ENCODE measurements around the gene PCNX1. TPM values are rescaled to one million over a fixed set of nuclear protein-coding genes. Genes with fewer than 3 reads are reported as not detected.
"Not testable (repeated sequence)": the region's sequence is repeated elsewhere in the genome, so short reads cannot be mapped to it uniquely, and the experiment has no call there.

PCNX1 gene
- total RNA-seq, 1 donor from 2014 or later = 43.3 TPM

DNA sequence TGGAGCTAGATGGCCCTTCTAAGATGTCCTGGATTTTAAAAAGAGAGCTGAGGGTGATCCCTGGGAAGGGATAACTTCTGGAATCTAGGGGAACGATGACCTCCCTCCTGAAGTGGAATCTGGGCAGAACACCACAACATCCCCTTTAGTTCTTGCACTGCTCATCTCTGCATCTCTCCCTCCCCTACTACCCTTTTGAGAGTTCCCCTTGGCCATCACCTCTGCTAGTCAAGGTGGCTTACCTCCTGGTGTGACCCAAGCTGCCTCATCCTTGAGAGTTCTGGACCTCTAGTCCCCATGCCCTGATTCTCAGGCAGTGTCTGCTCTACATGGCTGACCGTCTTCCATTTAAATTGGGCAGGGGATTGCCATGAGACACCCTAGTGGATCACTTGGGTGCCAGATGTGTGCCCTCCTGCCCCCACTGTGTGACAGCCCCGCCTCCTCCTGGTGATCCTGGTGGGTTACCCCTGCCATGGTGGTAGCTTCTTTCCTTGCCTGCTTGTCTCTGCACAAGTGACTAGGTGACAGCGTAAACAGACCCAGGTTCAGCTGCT is 216.4 kb downstream of the PCNX1 start:
- DNase-seq = no peak
- no peak for ATAC-seq (ENCODE audit: poor library complexity)
- intact Hi-C loops (cut with DNase I) = no loop called here

DNA sequence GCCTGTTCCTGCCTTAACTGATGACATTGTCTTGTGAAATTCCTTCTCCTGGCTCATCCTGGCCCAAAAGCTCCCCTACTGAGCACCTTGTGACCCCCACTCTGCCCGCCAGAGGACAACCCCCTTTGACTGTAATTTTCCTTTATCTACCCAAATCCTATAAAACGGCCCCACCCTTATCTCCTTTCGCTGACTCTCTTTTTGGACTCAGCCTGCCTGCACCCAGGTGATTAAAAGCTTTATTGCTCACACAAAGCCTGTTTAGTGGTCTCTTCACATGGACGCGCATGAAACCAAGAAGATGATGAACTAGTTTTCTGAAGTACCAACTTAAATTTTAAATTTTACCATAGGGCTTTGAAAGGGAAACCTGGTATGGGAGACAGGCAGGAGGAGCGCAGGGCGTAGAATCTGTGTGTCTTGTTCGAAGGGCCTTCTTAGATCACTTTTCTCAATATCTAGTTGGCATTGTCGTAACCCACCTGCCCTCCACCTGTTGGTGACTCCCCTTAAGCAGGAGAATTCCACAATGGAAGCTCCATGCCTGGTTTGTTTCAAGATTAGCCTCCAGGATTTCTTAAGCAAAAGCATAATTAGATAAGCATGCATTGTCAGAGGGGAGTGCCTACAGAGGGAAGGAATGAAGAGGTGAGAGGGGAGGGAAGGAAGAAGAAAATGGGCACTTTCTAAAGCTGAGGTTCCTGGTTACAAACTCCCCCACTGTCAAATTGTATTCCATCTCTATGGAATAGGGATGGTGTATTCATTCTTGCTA is 222.6 kb downstream of the PCNX1 start:
- ATAC-seq (ENCODE audit: poor library complexity); DNase-seq: not testable (repeated sequence)
- intact Hi-C loops (cut with DNase I) = loop anchor here (10.0 kb wide), 1 partner anchor 725 kb away; no protein-coding TSS in a partner anchor

DNA sequence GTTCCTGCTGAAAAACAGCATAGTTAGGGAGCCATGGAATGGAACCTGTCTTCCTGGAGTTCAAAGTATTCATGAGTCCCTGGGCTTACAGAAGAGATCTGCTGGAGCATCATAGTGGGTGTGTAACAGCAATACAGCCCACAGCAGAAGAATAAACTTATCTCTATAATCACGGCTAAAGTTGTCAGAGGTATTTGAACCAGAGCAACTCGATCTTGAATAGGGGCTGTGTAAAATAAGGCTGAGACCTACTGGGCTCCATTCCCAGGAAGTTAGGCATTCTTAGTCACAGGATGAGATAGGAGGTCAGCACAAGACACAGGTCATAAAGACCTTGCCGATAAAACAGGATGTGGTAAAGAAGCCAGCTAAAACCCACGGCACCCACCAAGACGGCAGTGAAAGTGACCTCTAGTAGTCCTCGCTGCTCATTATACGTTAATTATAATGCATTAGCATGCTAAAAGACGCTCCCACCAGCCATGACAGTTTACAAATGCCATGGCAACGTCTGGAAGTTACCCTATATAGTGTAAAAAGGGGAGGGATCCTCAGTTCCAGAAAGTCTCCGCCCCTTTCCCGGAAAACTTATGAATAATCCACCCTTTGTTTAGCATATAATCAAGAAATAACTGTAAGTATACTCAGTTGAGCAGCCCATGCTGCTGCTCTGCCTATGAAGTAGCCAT is 223.4 kb downstream of the PCNX1 start:
- DNase-seq = no peak
- ATAC-seq (ENCODE audit: poor library complexity) = no peak
- intact Hi-C loops (cut with DNase I) = loop anchor here (10.0 kb wide), 1 partner anchor 724 kb away; no protein-coding TSS in a partner anchor

DNA sequence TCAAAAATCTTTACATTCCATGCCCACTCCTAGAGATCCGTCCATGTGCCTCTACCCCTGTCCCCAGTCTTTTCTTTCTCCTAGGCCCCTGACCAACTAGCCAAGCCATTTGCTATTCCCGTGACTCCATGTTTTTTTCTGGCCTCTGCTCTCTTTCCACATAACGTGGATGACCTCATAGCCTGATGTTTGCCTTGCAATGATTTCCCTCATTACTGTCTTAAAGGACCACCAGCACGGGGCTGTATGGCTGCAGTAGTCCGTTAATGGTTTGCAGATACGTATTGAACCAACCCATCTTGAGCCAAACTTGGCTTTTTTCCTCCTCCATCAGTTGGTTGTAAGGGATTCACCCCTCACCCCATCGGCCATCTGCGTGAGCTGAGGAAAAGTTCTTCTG is 226.0 kb downstream of the PCNX1 start:
- DNase-seq = no peak
- ATAC-seq (ENCODE audit: poor library complexity) = no peak
- intact Hi-C loops (cut with DNase I) = loop anchor here (10.0 kb wide), 1 partner anchor 722 kb away; no protein-coding TSS in a partner anchor

DNA sequence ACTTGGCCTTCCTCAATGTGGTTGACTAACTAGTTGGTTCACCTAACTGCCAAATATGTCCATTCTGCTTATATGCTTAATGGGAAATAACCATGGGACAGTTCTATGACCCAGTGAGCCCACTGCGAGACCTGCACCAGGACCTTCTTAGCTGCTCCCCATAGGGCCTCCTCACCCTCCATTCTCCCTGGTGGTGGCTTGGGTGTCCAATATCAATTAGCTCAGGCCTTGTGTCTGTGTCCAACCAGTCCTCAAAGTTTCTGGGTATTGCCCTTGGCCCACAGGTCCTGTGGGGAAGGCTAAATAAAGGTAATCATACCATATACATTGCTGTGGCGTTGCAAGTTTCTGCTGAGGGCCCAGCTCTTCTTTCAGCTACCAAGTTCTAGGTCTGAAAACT is 228.2 kb downstream of the PCNX1 start:
- ATAC-seq (ENCODE audit: poor library complexity) (no peak), DNase-seq (no peak)
- intact Hi-C loops (cut with DNase I) = loop anchor here (10.0 kb wide), 1 partner anchor 719 kb away; no protein-coding TSS in a partner anchor

DNA sequence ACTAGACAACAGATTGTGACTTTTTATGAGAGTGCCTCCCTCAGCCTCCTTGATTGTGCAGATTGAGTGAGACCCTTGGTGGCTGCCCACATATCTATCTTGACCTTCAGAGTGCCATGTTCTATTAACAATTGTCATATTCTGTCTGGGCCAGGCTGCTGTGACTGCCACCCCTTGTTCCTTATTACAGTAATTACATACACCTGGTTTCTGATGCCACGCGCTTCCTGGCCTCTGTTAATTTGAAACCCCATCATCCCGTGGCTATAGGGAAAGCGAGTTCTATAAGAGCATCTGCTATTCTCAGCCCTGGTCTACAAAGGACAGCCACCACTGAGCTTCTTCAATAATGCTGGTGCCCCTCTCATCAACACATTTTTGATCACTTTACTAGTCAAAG is 228.7 kb downstream of the PCNX1 start:
- DNase-seq = no peak
- intact Hi-C loops (cut with DNase I) = loop anchor here (10.0 kb wide), 1 partner anchor 719 kb away; no protein-coding TSS in a partner anchor
- no peak for ATAC-seq (ENCODE audit: poor library complexity)

DNA sequence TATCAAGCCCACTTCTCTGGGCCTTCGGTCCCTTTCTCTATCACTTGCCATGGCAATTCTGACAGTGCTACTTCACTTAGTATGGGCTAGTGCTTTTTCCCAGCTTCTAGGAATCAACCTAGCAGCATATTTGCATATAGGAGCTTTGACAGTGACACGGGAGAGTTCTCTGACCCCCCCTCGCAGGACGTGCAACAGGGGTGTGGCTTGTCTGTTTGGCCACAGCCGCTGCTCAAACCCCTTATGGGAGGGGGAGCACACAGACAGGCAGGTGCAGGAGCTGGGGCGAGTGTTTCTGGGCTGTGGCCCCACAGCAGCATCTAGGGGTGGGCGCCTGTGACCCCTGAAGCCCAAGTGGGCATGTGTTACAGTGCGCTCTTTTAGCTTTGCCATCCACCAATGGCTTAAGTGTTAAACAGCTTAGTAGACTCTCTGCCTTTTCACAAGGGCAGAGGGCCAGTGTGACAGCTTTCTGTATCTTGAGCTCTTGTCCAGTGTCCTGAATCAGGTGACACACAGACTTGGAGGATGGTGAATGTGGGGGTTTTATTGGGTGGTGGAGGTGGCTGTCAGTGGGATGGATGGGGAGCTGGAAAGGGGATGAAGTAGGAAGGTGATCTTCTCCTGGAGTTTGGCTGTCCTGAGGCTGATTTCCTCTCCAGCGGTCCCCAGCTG is 229.3 kb downstream of the PCNX1 start:
- intact Hi-C loops (cut with DNase I) = loop anchor here (10.0 kb wide), 1 partner anchor 718 kb away; no protein-coding TSS in a partner anchor
- DNase-seq = no peak
- no peak for ATAC-seq (ENCODE audit: poor library complexity)

DNA sequence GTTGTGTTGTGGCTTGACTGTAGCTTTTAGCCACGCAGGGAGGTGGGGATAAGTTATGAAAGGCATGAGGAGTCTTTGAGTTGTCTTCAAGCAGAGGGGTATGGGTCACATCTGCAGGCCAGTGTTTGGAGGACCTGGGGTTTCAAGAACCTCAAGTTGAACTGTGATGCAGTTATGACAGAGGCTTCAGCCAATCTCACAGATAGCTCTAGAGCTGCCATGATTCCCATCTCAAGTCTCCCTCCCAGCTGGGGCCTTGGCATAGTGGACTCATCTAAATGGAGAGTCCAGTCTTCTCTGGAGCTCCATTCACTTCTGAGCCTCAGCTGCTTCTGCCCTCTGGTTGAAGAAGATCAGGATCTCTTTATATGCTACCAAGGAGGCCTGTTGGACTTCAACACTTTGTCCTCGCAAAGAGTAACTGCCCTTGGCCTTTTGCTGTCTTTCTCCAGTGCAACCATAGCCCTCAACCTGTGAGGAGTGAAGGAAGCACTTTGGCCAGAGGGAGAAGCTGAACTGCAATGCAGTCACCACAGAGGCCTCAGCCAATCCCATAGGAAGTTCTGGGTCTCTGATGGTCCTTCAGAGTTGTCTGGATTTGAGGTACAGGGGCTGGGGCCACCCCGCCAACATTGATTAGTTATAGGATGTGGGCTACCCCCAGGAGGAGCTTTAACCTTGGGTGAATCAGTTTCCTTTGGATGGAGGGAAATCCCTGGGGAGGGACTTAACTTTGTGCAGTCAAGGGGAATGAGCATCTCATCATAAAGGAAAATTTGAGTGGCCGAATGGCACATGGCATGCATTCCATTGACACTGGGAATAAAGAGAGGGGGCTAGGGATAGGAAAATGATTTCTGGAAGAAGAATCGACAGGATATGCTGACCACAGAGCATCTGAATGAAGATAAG is 230.5 kb downstream of the PCNX1 start:
- DNase-seq (no peak), ATAC-seq (ENCODE audit: poor library complexity) (no peak)
- intact Hi-C loops (cut with DNase I) = loop anchor here (2.0 to 10.0 kb wide), 2 partner anchors 615 to 717 kb away; no protein-coding TSS in a partner anchor

DNA sequence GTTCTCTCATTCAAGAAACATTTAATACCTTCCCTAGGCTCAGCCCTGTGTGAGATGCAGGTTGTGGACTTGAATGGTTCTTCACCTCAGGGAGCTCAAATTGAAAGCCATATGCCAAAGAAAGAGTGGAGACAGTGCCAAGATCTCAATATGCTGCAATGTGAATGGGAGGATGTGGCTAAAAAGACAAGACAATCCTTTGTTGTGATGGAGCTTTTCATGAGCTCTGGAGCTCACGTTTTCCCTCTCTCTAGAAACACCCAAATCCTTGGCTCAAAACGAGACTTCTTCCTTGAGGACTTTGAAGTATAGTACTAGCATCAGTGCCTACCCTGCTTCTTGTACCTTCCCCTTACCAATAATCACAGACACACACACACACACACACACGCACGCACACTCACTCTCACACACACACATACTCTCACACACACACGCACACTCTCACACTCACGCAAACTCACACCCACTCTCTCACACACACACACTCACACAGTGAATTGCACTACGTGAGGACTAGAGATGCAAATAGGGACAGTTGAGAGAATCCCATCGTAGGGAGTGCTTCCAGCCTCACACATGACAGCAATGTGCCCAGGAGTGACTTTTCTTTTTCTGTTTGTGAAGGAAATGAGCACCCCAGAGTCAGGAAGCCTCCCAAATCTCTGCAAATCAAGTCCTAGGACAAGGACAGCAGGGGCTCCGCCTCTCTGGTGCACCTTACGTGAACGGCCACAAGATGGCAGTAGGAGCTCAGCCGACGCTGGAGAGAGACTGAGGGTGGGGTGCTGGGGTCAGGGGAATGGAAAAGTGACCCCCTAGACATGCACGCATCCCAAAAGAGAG is 231.4 kb downstream of the PCNX1 start:
- intact Hi-C loops (cut with DNase I) = loop anchor here (2.0 to 10.0 kb wide), 2 partner anchors 614 to 716 kb away; no protein-coding TSS in a partner anchor
- ATAC-seq (ENCODE audit: poor library complexity) (peak; percentile 86), DNase-seq (peak; percentile 61)

DNA sequence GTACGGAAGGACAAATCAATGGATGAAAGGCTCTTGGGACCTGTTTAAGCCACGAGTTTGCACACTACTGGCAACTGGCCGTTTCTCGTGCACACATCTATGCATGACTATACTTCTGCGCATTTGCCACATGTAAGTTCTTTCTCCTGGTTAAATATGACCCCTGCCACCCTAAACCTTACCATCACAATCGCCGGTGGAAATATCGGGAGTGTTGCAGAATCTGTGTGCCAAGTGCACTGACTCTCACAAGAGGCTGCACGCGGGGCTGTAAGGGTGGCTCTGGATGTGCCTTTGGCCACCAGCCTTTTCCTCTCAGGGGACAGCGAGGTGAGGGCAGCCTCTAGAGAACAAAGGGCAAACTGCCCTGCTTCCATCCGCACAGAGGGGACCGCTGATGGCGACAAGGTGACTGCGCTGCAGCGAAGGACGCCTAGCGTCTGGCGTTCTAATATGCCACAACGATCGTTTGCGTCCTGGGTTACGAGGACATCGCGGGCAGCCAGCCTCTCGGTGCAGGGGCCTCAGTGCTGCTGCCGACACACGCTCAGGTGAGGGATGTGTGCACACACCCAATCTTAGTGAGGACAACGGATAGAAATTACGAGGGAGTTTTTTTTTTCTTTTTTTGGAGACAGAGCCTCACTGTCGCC is 232.2 kb downstream of the PCNX1 start:
- intact Hi-C loops (cut with DNase I) = loop anchor here (2.0 to 10.0 kb wide), 2 partner anchors 613 to 715 kb away; no protein-coding TSS in a partner anchor
- DNase-seq = no peak
- ATAC-seq (ENCODE audit: poor library complexity) = peak; percentile 44

DNA sequence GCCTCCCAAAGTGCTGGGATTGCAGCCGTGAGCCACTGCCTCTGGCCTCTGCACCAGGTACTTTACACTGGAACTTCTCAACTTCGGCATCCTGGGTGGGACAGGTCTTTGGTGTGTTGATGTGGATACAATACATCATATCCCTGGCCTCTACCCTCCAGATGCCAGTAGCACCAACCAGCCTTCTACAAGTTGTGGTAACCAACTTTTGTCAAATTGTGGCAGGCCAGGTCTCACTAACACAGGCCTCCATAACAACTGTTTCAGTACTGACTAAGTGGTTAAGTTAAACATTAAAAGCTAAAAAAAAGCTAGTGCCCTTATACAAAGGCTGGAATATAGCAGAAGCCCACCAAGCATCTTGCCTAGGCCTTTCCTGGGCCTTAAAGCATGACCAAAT is 232.9 kb downstream of the PCNX1 start:
- intact Hi-C loops (cut with DNase I) = no loop called here
- DNase-seq (no peak), ATAC-seq (ENCODE audit: poor library complexity) (no peak)

DNA sequence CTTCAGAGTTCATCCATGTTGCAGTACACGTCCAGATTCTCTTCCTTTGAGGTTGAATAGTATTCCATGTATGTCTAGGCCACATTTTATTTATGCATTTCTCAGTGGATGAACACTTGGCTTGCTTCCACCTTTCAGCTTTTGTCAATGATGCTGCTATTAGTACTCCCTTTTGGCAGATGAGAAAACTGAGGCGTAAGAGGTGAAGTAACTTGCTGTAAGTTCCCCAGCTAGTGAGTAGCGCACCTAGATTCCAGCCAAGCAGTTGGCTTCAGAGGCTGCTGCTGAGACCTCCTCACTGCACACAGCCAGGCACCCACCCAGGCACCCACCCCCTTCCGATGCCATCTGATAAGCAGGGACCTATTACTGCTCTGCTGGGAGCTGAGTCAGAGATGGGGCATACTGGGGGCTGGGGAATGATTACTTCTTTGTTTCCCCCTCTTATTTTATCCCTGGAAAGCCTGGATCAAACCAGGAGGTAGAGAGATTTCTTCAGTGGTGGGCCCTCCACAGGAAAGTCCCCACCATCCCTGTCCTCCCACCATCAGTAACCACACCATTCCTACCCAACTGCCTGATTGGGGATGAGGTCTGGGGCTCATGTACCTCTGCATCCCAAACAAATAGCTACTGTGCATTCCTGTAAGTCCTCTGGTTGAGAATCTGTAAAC is 234.6 kb downstream of the PCNX1 start:
- no peak for DNase-seq
- intact Hi-C loops (cut with DNase I) = no loop called here
- ATAC-seq (ENCODE audit: poor library complexity) = no peak

DNA sequence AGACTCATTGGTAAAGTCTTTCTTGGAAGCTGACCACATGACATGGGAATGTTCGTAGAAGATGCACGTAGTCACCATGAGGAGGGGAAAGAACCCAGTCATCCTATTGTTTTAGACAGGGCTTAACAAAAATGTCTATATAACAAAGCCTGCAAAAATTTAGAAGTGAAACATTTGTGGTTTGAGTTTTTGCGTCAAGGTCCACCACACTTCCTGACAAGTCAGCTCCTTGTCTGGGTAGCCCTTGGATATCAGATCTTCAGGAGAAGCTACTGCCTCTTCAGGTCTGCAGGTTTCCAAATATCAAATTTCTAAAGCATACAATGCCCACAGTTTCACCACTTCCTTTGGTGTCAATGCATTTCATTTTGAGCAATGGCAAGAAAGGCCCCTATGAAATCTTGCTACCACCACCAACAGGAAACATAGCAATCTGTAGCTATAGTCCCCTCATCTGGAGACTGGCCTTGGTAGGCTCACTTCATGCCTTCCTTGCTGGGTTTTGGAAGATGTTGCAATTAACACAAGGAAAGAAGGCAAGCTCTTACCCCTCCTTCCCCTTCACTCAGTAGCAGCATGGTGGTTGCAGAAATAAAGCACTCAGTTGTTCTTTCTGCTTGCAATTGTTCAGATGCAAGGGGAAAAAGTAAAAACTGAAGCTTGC is 235.2 kb downstream of the PCNX1 start:
- ATAC-seq (ENCODE audit: poor library complexity) (no peak), DNase-seq (no peak)
- intact Hi-C loops (cut with DNase I) = no loop called here

DNA sequence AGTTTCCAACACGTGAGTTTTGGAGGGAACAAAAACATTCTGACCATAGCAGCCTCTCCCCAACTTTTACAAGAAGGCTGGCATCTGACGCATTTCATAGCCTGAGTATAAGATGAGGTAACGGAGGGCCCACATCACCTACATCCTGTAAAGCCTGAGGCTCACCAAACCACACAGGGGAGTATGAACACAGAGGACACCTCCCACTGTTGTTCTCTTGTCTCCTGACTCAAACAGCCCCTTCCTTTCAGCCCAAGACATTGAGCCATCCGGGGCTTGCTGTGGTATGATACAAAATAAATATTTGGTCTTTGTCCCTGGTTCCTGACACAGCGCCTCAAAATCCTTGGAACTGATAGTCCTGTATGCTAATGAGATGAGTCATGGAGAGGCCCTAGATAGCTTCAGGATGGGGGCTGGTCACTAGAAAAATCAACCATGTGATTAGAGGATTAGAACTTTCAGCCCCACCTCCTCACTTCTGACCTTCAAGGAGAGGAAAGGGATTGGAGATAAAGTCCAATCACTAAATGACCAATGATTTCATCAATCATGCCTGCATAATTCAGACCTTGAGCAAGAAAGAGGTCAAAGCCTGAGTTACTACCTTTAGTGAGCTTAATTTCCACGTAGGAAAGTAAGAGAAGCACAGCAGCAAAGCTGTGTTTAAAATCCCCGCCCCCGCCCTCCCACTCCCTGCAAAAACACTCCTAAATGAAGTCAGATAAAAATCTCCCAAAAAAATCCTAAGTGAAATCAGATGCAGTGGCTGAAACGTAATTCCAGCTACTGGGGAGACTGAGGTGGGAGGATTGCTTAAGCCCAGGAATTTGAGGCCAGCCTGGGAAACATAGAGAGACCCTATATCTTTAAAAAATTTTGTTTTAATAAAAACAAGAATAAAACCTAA is 236.4 kb downstream of the PCNX1 start:
- DNase-seq = no peak
- no peak for ATAC-seq (ENCODE audit: poor library complexity)
- intact Hi-C loops (cut with DNase I) = no loop called here

Data from Right ventricle myocardium superior (tissue), 1 donor.